GM18498 (cell line): ENCODE results near the gene SNX21.
"Not testable (repeated sequence)": the region's sequence is repeated elsewhere in the genome, so short reads cannot be mapped to it uniquely, and the experiment has no call there.

Experiments
- ATAC-seq: cut with Tn5 transposase; IDR thresholded peaks from one replicate; pipeline ENCODE4 v1.9.1; 2021; ENCODE audit warnings: mild to moderate bottlenecking, moderate library complexity; ENCODE audit not compliant: unreplicated experiment

The SNX21 gene

GRCh38 chr20:45833030-45833882, at the start of gene SNX21:
SNX21 (plus strand) TSS chr20:45833799; CDS start chr20:45833920, 121 bp downstream.
- no peak for ATAC-seq

GRCh38 chr20:45788351-45788750, 45.2 kb upstream of the SNX21 start:
- no peak for ATAC-seq

- peak; percentile 14 for ATAC-seq
Observed at GRCh38 chr20:45792317-45793118, 41.1 kb upstream of the SNX21 start.

- no peak for ATAC-seq
Observed at GRCh38 chr20:45796337-45797065, 37.1 kb upstream of the SNX21 start.

GRCh38 chr20:45797510-45797909, 36.1 kb upstream of the SNX21 start:
- not testable (repeated sequence) for ATAC-seq

- not testable (repeated sequence) for ATAC-seq
Observed at GRCh38 chr20:45797955-45798354, 35.6 kb upstream of the SNX21 start.

GRCh38 chr20:45798935-45799642, 34.5 kb upstream of the SNX21 start:
- no peak for ATAC-seq

GRCh38 chr20:45801851-45802250, 31.7 kb upstream of the SNX21 start:
- ATAC-seq, result no peak

GRCh38 chr20:45810191-45810970, 23.2 kb upstream of the SNX21 start:
- no peak for ATAC-seq

- ATAC-seq, result peak; percentile 99
Observed at GRCh38 chr20:45812157-45813005, 21.2 kb upstream of the SNX21 start, which contains the start of gene UBE2C. UBE2C (plus strand) TSS chr20:45812644; CDS start chr20:45812696, 52 bp downstream.

GRCh38 chr20:45813006-45813340, 20.6 kb upstream of the SNX21 start:
- ATAC-seq, result no peak

GRCh38 chr20:45813489-45813888, 20.1 kb upstream of the SNX21 start:
- ATAC-seq, result no peak

GRCh38 chr20:45814314-45814713, 19.3 kb upstream of the SNX21 start:
- ATAC-seq, result no peak

- ATAC-seq, result no peak
Observed at GRCh38 chr20:45816951-45817350, 16.6 kb upstream of the SNX21 start.

- no peak for ATAC-seq
Observed at GRCh38 chr20:45817376-45818194, 16.0 kb upstream of the SNX21 start.

GRCh38 chr20:45818239-45818638, 15.4 kb upstream of the SNX21 start:
- no peak for ATAC-seq

GRCh38 chr20:45819466-45819865, 14.1 kb upstream of the SNX21 start:
- ATAC-seq, result no peak

- ATAC-seq, result no peak
Observed at GRCh38 chr20:45821947-45822346, 11.7 kb upstream of the SNX21 start.
